GM23338 (cell line): ENCODE data around the gene GRXCR2. TPM values are rescaled to one million over a fixed set of nuclear protein-coding genes. Genes with fewer than 3 reads are reported as not detected.

ENCODE experiments used
- ATAC-seq: fragments of 200-7000 bp; cut with Tn5 transposase; 3 replicates; pipeline ENCODE4 v1.9.1; 2020
- DNase-seq: peaks from one replicate; pipeline ENCODE4 v3.0.0-alpha.2; 2015; ENCODE audit warnings: low spot score
- H2AFZ ChIP-seq: fragments of 200-600 bp; sonication (generic); 2 replicates; pipeline ENCODE4 v1.8.0; 2016; ENCODE audit warnings: antibody characterized with exemption, mild to moderate bottlenecking, moderate library complexity
- H3F3A ChIP-seq: fragments of 200-600 bp; sonication (generic); replicated peaks from 2 replicates; pipeline ENCODE4 v1.8.0; 2017; ENCODE audit warnings: antibody characterized with exemption, mixed run types, low read depth
- H3K27ac ChIP-seq: fragments of 200-600 bp; sonication (generic); 2 replicates; pipeline ENCODE4 v1.6.1; 2016; ENCODE audit warnings: low read depth
- H3K27me3 ChIP-seq: fragments of 200-600 bp; sonication (generic); 2 replicates; pipeline ENCODE4 v1.8.0; 2016; ENCODE audit warnings: mild to moderate bottlenecking, mixed run types, moderate library complexity; ENCODE audit not compliant: insufficient read depth
- H3K36me3 ChIP-seq: fragments of 200-600 bp; sonication (generic); 2 replicates; pipeline ENCODE4 v1.8.0; 2016; ENCODE audit warnings: mild to moderate bottlenecking; ENCODE audit not compliant: insufficient read depth
- H3K4me1 ChIP-seq: fragments of 200-600 bp; sonication (generic); 2 replicates; pipeline ENCODE4 v1.8.0; 2016; ENCODE audit warnings: mild to moderate bottlenecking, moderate library complexity; ENCODE audit not compliant: insufficient read depth
- H3K4me2 ChIP-seq: fragments of 200-600 bp; sonication (generic); 2 replicates; pipeline ENCODE4 v1.7.1; 2017; ENCODE audit warnings: mixed run types
- H3K4me3 ChIP-seq: fragments of 200-600 bp; sonication (generic); 2 replicates; pipeline ENCODE4 v1.6.1; 2016; ENCODE audit warnings: mixed run types
- H3K79me2 ChIP-seq: fragments of 200-600 bp; sonication (generic); replicated peaks from 2 replicates; pipeline ENCODE4 v1.8.0; 2017; ENCODE audit warnings: mild to moderate bottlenecking; ENCODE audit not compliant: insufficient read depth
- H3K9me2 ChIP-seq: fragments of 200-600 bp; sonication (generic); 2 replicates; pipeline ENCODE4 v1.8.0; 2017; ENCODE audit not compliant: insufficient read depth
- H4K20me1 ChIP-seq: fragments of 200-600 bp; sonication (generic); replicated peaks from 2 replicates; pipeline ENCODE4 v1.8.0; 2017; ENCODE audit warnings: mild to moderate bottlenecking; ENCODE audit not compliant: insufficient read depth
- H3K27ac Mint-ChIP-seq: 2 replicates; pipeline ENCODE4 v1.8.0; 2020; ENCODE audit warnings: inconsistent platforms, mild to moderate bottlenecking, moderate library complexity, mixed read lengths
- H3K27me3 Mint-ChIP-seq: 3 replicates; pipeline ENCODE4 v1.8.0; 2022; ENCODE audit warnings: low read depth, mild to moderate bottlenecking, moderate library complexity, mixed read lengths, inconsistent platforms; ENCODE audit not compliant: insufficient read depth, poor library complexity
- H3K36me3 Mint-ChIP-seq: 3 replicates; pipeline ENCODE4 v1.8.0; 2021; ENCODE audit warnings: low read depth, mild to moderate bottlenecking, inconsistent platforms, moderate library complexity, mixed read lengths
- H3K4me1 Mint-ChIP-seq: 3 replicates; pipeline ENCODE4 v1.8.0; 2020; ENCODE audit warnings: mild to moderate bottlenecking, inconsistent platforms, mixed read lengths
- H3K4me3 Mint-ChIP-seq: 3 replicates; pipeline ENCODE4 v1.8.0; 2021; ENCODE audit warnings: moderate library complexity, mild to moderate bottlenecking, inconsistent platforms, mixed read lengths
- H3K9me3 Mint-ChIP-seq: 3 replicates; pipeline ENCODE4 v1.8.0; 2020; ENCODE audit warnings: moderate library complexity, mild to moderate bottlenecking, inconsistent platforms, mixed read lengths
- CREB1 ChIP-seq: fragments of 250-450 bp; sonication (Bioruptor Pico); IDR thresholded peaks from 2 replicates; pipeline ENCODE4 v1.5.0; 2020; ENCODE audit warnings: low read depth, mild to moderate bottlenecking, moderate library complexity
- CTCF ChIP-seq, 2 experiments: fragments of 200-600 bp in 1 of 2; sonication (generic) in 1 of 2; conservative IDR thresholded peaks; 2 replicates each; pipeline versions ENCODE4 v1.5.1 to v1.6.1; 2016 to 2017; ENCODE audit warnings: antibody characterized with exemption in 2 of 2, low read depth in 2 of 2, mild to moderate bottlenecking in 2 of 2, moderate library complexity in 1 of 2
- ETS1 ChIP-seq: IDR thresholded peaks from 2 replicates; pipeline ENCODE4 v1.6.1; 2016; ENCODE audit warnings: antibody characterized with exemption
- JUNB ChIP-seq: IDR thresholded peaks from one replicate; pipeline ENCODE4 v1.6.1; 2016; ENCODE audit warnings: antibody characterized with exemption; ENCODE audit not compliant: unreplicated experiment
- STAT1 ChIP-seq: IDR thresholded peaks from one replicate; pipeline ENCODE4 v1.6.1; 2016; ENCODE audit warnings: antibody characterized with exemption; ENCODE audit not compliant: unreplicated experiment
- ZNF114 ChIP-seq: fragments of 250-450 bp; sonication (Bioruptor Pico); IDR thresholded peaks from 2 replicates; pipeline ENCODE4 v1.5.0; 2020; ENCODE audit warnings: mild to moderate bottlenecking, moderate library complexity
- ZNF331 ChIP-seq: fragments of 250-450 bp; sonication (Bioruptor Pico); IDR thresholded peaks from 2 replicates; pipeline ENCODE4 v1.5.0; 2020; ENCODE audit warnings: low read depth, mild to moderate bottlenecking, moderate library complexity
- polyA plus RNA-seq: library from polyadenylated mRNA; unstranded; fragments of >200 nt; fragmentation: Nextera tagmentation; extraction: Ambion mirVana; gene quantifications from 2 replicates; pipeline ENCODE4 v1.2.1, GENCODE V29; 2016
- total RNA-seq: library from RNA; depleted of rRNA; stranded (reverse); fragments of >200 nt; shearing (Covaris generic); gene quantifications from 2 replicates; pipeline ENCODE4 v1.2.3, GENCODE V29; 2014
- TF ChIP-seq, protein P1 (sequence below): fragments of 250-450 bp; sonication (Bioruptor Pico); IDR thresholded peaks from 2 replicates; pipeline ENCODE4 v1.5.0; 2020; ENCODE audit warnings: mild to moderate bottlenecking, moderate library complexity

The GRXCR2 gene
- total and polyA plus RNA-seq, 2 experiments from 2014 or later, result not detected

GRCh38 chr5:145840458-145841132, 32.2 kb downstream of the GRXCR2 start:
- H3K4me1 ChIP-seq, result no peaks in the 10 kb centered on the region
- H2AFZ ChIP-seq, result no peak overlapping the region
- Mint-ChIP-seq H3K36me3 (no peaks in the 10 kb centered on the region), H3K4me1 (peaks cover 3% of the 10 kb centered on the region; the same call in 1 of the 3 replicates), H3K27me3 (peaks cover 2% of the 10 kb centered on the region), H3K4me3 (no peak overlapping the region), H3K27ac (no peak overlapping the region), H3K9me3 (no peaks in the 10 kb centered on the region)
- H3K9me2 ChIP-seq, result no peaks in the 10 kb centered on the region
- no peak overlapping the region for H3K27ac ChIP-seq
- H3K4me2 ChIP-seq, result no peak overlapping the region
- H3K27me3 ChIP-seq, result peaks cover 7% of the 10 kb centered on the region; the same call in 1 of the 2 replicates
- H4K20me1 ChIP-seq, result no peaks in the 10 kb centered on the region
- no peaks in the 10 kb centered on the region for H3F3A ChIP-seq
- no peaks in the 10 kb centered on the region for H3K36me3 ChIP-seq
- ATAC-seq, result no peak
- no peaks in the 10 kb centered on the region for H3K79me2 ChIP-seq
- TF ChIP-seq ETS1 (no peak), CTCF (conservative IDR thresholded peaks at IDR 0.05; ENCODE audit: low read depth in 2 of 2) (no peak), JUNB (no peak), CREB1 (CRISPR knock-in tag) (no peak), STAT1 (no peak), ZNF114 (no peak), ZNF331 (no peak)
- TF ChIP-seq, protein P1, sequence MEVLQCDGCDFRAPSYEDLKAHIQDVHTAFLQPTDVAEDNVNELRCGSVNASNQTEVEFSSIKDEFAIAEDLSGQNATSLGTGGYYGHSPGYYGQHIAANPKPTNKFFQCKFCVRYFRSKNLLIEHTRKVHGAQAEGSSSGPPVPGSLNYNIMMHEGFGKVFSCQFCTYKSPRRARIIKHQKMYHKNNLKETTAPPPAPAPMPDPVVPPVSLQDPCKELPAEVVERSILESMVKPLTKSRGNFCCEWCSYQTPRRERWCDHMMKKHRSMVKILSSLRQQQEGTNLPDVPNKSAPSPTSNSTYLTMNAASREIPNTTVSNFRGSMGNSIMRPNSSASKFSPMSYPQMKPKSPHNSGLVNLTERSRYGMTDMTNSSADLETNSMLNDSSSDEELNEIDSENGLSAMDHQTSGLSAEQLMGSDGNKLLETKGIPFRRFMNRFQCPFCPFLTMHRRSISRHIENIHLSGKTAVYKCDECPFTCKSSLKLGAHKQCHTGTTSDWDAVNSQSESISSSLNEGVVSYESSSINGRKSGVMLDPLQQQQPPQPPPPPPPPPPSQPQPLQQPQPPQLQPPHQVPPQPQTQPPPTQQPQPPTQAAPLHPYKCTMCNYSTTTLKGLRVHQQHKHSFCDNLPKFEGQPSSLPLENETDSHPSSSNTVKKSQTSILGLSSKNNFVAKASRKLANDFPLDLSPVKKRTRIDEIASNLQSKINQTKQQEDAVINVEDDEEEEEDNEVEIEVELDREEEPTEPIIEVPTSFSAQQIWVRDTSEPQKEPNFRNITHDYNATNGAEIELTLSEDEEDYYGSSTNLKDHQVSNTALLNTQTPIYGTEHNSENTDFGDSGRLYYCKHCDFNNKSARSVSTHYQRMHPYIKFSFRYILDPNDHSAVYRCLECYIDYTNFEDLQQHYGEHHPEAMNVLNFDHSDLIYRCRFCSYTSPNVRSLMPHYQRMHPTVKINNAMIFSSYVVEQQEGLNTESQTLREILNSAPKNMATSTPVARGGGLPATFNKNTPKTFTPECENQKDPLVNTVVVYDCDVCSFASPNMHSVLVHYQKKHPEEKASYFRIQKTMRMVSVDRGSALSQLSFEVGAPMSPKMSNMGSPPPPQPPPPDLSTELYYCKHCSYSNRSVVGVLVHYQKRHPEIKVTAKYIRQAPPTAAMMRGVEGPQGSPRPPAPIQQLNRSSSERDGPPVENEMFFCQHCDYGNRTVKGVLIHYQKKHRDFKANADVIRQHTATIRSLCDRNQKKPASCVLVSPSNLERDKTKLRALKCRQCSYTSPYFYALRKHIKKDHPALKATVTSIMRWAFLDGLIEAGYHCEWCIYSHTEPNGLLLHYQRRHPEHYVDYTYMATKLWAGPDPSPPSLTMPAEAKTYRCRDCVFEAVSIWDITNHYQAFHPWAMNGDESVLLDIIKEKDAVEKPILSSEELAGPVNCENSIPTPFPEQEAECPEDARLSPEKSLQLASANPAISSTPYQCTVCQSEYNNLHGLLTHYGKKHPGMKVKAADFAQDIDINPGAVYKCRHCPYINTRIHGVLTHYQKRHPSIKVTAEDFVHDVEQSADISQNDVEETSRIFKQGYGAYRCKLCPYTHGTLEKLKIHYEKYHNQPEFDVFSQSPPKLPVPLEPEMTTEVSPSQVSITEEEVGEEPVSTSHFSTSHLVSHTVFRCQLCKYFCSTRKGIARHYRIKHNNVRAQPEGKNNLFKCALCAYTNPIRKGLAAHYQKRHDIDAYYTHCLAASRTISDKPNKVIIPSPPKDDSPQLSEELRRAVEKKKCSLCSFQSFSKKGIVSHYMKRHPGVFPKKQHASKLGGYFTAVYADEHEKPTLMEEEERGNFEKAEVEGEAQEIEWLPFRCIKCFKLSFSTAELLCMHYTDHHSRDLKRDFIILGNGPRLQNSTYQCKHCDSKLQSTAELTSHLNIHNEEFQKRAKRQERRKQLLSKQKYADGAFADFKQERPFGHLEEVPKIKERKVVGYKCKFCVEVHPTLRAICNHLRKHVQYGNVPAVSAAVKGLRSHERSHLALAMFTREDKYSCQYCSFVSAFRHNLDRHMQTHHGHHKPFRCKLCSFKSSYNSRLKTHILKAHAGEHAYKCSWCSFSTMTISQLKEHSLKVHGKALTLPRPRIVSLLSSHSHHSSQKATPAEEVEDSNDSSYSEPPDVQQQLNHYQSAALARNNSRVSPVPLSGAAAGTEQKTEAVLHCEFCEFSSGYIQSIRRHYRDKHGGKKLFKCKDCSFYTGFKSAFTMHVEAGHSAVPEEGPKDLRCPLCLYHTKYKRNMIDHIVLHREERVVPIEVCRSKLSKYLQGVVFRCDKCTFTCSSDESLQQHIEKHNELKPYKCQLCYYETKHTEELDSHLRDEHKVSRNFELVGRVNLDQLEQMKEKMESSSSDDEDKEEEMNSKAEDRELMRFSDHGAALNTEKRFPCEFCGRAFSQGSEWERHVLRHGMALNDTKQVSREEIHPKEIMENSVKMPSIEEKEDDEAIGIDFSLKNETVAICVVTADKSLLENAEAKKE (CRISPR knock-in tag), result no peak
- DNase-seq, result no peak
- H3K4me3 ChIP-seq, result no peak overlapping the region
